Fibroblast of the aortic adventitia (primary cell): ENCODE measurements around the gene SCMH1. TPM values are rescaled to one million over a fixed set of nuclear protein-coding genes. Genes with fewer than 3 reads are reported as not detected.

Source experiments
- DNase-seq: peaks from one replicate; pipeline ENCODE4 v3.0.0-alpha.2; 2010; ENCODE audit warnings: low read depth
- H3K4me3 ChIP-seq: 2 replicates; pipeline ENCODE4 v1.5.1; 2011; ENCODE audit warnings: low read depth, mild to moderate bottlenecking, control low read depth, low read length, moderate library complexity
- CTCF ChIP-seq: IDR thresholded peaks from 2 replicates; pipeline ENCODE4 v1.5.1; 2011; ENCODE audit warnings: mild to moderate bottlenecking, low read length, control low read depth, inconsistent platforms; ENCODE audit not compliant: insufficient read depth
- total RNA-seq: library from RNA; depleted of rRNA; stranded (reverse); fragments of >200 nt; gene quantifications from 2 replicates; pipeline ENCODE4 v1.2.3, GENCODE V29; 2012; ENCODE audit warnings: low replicate concordance

Gene SCMH1
- total RNA-seq, 1 donor: 12.1 TPM

- no peak for TF ChIP-seq CTCF
- no peak for DNase-seq
- H3K4me3 ChIP-seq: no peak within 1 kb of the TSS
Observed at GRCh38 chr1:41021526-41022308, 220.4 kb downstream of the SCMH1 start, which contains the start of gene SLFNL1. Gene SLFNL1 (minus strand): TSS chr1:41021725. CDS start chr1:41020660, 1,065 bp downstream.

DNA sequence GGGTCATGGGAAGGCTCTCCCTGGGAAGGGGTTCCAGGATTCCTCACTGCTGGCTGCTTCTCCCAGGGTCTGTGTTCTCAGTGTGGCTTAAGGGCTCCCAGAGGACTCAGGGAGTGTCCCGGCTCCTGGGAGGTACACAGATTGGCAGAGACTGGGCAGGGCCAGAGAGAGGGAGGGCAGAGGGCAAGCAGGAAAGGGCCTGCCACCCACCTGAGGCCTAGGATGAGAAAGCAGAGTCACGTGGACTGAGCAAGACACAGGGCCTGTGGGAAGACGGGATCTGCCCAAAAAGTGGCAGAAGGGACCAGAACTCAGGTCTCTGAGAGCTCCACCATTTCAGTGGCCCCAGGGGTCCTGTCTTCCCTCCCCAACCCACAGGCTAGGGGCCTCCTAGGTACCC is 221.5 kb downstream of the SCMH1 start:
- no peak overlapping the region for H3K4me3 ChIP-seq
- TF ChIP-seq CTCF: no peak
- no peak for DNase-seq

DNA sequence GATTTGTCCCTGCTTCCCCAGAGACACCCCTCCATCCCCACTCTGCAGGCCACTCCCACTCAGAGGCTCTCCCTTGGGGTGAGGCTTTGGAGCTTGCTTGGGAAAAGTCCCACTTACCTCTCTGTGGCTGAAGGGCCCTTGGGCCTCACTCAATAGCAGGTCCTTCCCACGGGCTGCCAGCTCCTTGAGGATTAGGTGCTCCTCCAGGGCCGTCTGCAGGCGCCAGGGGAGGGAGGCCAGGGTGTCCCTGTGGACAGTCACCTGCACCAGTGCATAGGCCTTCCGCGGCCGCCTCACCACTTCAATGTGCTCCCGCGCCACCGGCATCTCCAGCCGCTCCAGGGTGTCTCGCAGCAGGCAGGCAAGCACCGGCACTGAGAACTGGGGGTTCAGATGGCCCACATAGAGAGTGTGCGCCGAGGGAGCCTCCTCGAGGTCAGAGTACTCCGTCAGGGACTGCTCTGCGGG is 222.0 kb downstream of the SCMH1 start:
- H3K4me3 ChIP-seq: no peak overlapping the region
- no peak for TF ChIP-seq CTCF
- DNase-seq: no peak

DNA sequence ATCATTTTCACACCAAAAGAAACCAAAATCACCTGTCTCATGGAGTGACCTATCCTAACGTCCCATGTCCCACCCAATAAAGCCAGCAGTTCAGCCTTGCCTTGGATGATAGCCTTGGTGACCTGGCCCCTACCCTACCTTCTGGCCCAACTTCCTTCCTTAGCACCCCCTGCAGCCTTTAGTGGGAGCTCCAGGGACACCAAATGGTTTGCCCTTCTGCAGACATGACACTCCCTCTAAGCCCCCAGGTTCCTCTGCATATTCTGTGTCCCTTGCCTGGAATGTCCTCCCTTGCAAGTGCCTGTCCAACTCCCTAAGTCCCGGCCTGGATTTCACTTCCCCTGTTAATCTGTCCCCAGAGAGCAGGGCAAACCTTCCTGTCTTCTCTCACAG is 222.8 kb downstream of the SCMH1 start:
- no peak overlapping the region for H3K4me3 ChIP-seq
- no peak for TF ChIP-seq CTCF
- DNase-seq: no peak

GRCh38 chr1:41018018-41018410 is 224.1 kb downstream of the SCMH1 start:
- no peak for TF ChIP-seq CTCF
- H3K4me3 ChIP-seq: no peak overlapping the region
- no peak for DNase-seq

- DNase-seq: no peak
- no peak overlapping the region for H3K4me3 ChIP-seq
- no peak for TF ChIP-seq CTCF
Observed at GRCh38 chr1:41017141-41018017, 224.7 kb downstream of the SCMH1 start.
